Right atrium auricular region (tissue), 2 donors: ENCODE measurements around the gene SMARCA4. TPM values are rescaled to one million over a fixed set of nuclear protein-coding genes. Genes with fewer than 3 reads are reported as not detected.

Experiments used
- DNase-seq: peaks from one replicate; pipeline ENCODE4 v3.0.0-alpha.2; 2019; ENCODE audit warnings: low spot score
- H3K27ac ChIP-seq, 2 donors: fragments of 200-600 bp; sonication (generic); 1 replicate in 1 of 2; 2 replicates in 1 of 2; pipeline ENCODE4 v1.5.1; 2016 to 2019
- H3K27me3 ChIP-seq, 2 donors: fragments of 200-600 bp; sonication (generic); one replicate each; pipeline versions ENCODE4 v1.5.1 to v1.6.0; 2017 to 2019
- H3K36me3 ChIP-seq: fragments of 200-600 bp; sonication (generic); one replicate; pipeline ENCODE4 v1.5.1; 2016
- H3K4me1 ChIP-seq, 2 donors: fragments of 200-600 bp; sonication (generic); one replicate each; pipeline versions ENCODE4 v1.5.1 to v1.6.0; 2017 to 2019
- H3K4me3 ChIP-seq, 2 donors: fragments of 200-600 bp; sonication (generic); 1 replicate in 1 of 2; 2 replicates in 1 of 2; pipeline ENCODE4 v1.5.1; 2017 to 2019; ENCODE audit warnings: mild to moderate bottlenecking in 1 of 2, moderate library complexity in 1 of 2
- H3K9me3 ChIP-seq, 2 donors: fragments of 200-600 bp; sonication (generic); one replicate each; pipeline ENCODE4 v1.5.1; 2019
- total RNA-seq, 2 donors: library from RNA; depleted of rRNA; stranded (reverse); fragments of >200 nt; gene quantifications; one replicate each; pipeline ENCODE4 v1.1.0, GENCODE V29; 2016
- TF ChIP-seq, protein P1 (sequence below), 2 donors: fragments of 200-600 bp; sonication (generic); IDR thresholded peaks; one replicate each; pipeline ENCODE4 v1.5.1; 2019; ENCODE audit warnings: antibody characterized with exemption in 2 of 2

The SMARCA4 gene
- total RNA-seq, 2 donors from 2014 or later: 29.9 to 41.7 TPM

DNA sequence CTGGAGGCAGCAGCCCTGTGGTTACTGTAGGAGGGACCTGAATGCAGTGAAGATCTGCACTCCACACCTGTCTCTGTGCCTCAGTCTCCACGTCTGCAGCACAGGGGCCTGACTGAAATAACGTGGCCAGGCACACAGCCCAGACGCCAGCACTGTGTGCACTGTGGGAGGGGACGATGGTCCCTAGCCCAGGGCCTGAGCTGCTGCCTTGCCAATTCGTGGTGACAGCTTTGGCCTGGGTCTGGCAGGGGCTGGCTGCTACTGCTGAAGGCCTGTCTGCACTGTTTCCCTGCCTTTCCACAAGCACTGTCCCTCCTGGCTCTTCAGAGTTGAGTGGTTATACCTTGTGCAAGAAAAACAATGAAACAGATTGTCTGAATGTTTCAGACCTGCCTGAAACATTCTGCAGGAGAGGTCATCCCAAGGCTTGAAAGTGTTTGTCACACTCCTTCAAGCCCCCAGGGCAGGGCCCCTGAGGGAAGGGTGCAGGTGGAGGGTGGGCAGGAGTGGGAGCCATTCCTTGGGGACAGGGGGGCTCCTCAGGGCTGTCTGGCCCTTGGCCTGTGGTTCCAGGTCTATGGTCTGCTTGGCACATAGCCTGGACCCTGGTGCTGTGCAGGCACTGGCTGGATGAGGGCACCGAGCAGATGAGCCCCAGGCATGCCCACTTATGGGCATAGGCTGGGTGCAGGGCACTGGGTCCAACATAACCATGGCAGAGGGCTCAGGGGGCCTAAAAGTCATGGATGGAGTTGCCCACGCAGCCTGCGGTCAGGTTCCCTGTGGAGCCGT, 89.7 kb downstream of the SMARCA4 start:
- no peak for DNase-seq
- Histone ChIP-seq H3K4me1 (no peaks in the 10 kb centered on the region), H3K36me3 (peaks cover 14% of the 10 kb centered on the region), H3K27me3 (no peaks in the 10 kb centered on the region), H3K4me3 (no peak overlapping the region), H3K27ac (no peak overlapping the region), H3K9me3 (no peaks in the 10 kb centered on the region)
- TF ChIP-seq, protein P1, sequence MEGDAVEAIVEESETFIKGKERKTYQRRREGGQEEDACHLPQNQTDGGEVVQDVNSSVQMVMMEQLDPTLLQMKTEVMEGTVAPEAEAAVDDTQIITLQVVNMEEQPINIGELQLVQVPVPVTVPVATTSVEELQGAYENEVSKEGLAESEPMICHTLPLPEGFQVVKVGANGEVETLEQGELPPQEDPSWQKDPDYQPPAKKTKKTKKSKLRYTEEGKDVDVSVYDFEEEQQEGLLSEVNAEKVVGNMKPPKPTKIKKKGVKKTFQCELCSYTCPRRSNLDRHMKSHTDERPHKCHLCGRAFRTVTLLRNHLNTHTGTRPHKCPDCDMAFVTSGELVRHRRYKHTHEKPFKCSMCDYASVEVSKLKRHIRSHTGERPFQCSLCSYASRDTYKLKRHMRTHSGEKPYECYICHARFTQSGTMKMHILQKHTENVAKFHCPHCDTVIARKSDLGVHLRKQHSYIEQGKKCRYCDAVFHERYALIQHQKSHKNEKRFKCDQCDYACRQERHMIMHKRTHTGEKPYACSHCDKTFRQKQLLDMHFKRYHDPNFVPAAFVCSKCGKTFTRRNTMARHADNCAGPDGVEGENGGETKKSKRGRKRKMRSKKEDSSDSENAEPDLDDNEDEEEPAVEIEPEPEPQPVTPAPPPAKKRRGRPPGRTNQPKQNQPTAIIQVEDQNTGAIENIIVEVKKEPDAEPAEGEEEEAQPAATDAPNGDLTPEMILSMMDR (IDR thresholded peaks at IDR 0.05): no peak

GRCh38 chr19:11053817-11054195, 93.0 kb downstream of the SMARCA4 start:
- Histone ChIP-seq H3K4me1 (no peaks in the 10 kb centered on the region), H3K27ac (no peak overlapping the region), H3K27me3 (no peaks in the 10 kb centered on the region), H3K4me3 (no peak overlapping the region), H3K36me3 (peaks cover 13% of the 10 kb centered on the region), H3K9me3 (no peaks in the 10 kb centered on the region)
- TF ChIP-seq, protein P1 (IDR thresholded peaks at IDR 0.05): no peak
- no peak for DNase-seq

DNA sequence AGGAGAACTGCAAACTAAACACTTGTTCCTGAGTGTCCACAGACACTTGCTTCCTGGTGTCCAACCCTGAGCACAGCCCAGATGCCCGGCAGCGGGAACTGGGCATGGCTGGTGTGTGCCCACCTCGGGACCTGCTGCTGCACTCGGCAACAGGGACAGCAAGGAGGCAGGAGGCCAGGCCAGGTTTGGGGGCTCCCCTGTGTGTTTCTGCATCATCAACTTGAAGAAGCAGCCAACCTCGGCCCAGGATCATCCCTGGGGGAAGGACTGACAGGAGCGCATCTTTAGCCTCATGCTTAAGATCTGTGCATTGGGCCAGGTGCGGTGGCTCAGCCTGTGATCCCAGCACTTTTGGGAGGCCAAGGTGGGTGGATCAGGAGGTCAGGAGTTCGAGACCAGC, 93.4 kb downstream of the SMARCA4 start:
- Histone ChIP-seq H3K4me1 (no peaks in the 10 kb centered on the region), H3K9me3 (no peaks in the 10 kb centered on the region), H3K27me3 (no peaks in the 10 kb centered on the region), H3K36me3 (peaks cover 10% of the 10 kb centered on the region), H3K27ac (no peak overlapping the region), H3K4me3 (no peak overlapping the region)
- TF ChIP-seq, protein P1 (IDR thresholded peaks at IDR 0.05): no peak
- DNase-seq: no peak

DNA sequence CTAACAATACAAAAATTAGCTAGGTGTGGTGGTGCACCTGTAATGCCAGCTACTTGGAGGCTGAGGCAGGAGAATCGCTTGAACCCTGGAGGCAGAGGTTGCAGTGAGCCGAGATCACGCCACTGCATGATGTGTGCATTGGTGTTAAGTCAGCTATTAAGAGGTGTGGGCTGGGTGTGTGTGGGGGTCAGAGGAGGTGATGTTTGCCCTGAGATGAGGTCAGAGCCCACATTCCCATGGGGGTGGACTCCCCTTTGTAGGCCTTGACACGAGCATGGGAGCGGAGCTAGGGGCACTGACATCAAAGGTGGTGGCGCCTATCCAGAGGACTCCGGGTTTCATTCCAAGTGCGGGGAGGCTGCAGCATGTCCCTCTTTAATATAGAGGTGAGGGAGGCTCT, 93.8 kb downstream of the SMARCA4 start:
- H3K27me3 ChIP-seq: no peaks in the 10 kb centered on the region
- TF ChIP-seq, protein P1 (IDR thresholded peaks at IDR 0.05): no peak

DNA sequence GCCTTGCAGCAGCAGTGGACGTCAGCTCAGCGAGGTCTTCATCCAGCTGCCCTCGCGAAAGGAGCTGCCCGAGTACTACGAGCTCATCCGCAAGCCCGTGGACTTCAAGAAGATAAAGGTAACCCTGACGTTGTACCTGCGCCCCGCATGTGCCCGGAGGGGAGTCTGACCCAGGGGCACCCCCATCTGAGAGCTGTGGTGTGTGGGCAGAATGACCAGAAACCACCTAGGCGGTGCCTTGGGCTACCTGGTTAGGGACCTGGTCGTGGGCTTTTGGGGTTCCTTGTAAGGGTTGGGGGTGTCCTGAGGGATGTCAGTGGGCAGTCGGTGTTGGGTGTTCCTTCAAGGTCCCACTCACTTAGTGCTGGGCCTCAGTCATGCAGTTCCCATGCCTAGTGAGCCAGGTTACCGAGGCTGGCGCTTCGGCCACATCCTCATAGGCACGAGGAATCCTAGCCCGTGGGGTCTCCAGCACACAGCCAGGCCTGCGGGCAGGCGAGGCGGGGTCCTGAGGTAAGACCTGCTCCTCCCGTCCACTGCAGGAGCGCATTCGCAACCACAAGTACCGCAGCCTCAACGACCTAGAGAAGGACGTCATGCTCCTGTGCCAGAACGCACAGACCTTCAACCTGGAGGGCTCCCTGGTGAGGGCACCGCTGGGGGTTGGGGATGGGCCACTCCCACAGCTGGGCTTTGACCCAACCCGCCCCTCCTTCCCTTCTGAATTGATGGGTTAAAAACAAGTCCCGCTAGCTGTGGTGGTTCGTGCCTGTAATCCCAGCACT, 97.6 kb downstream of the SMARCA4 start:
- no peak overlapping the region for H3K4me3 ChIP-seq
- H3K36me3 ChIP-seq: peaks cover 29% of the 10 kb centered on the region
- no peaks in the 10 kb centered on the region for H3K4me1 ChIP-seq
- TF ChIP-seq, protein P1 (IDR thresholded peaks at IDR 0.05): no peak
- H3K27me3 ChIP-seq: no peaks in the 10 kb centered on the region
- no peaks in the 10 kb centered on the region for H3K9me3 ChIP-seq
- DNase-seq: no peak
- no peak overlapping the region for H3K27ac ChIP-seq

More for the DNA sequence above, 93.8 kb downstream of the SMARCA4 start:
- no peak for DNase-seq
- H3K36me3 ChIP-seq: peaks cover 10% of the 10 kb centered on the region
- H3K4me3 ChIP-seq: no peak overlapping the region
- H3K4me1 ChIP-seq: no peaks in the 10 kb centered on the region
- H3K9me3 ChIP-seq: no peaks in the 10 kb centered on the region
- no peak overlapping the region for H3K27ac ChIP-seq
